HepG2 (cell line): ENCODE measurements around the gene TMPO. TPM values are rescaled to one million over a fixed set of nuclear protein-coding genes. Genes with fewer than 3 reads are reported as not detected.

Experiments used
- DNMT1 ChIP-seq: sonication (generic); formaldehyde crosslinking; IDR thresholded peaks from 2 replicates; pipeline ENCODE4 v1.5.1; 2020; ENCODE audit warnings: mild to moderate bottlenecking, missing genetic modification reagents
- GATAD2A ChIP-seq: IDR thresholded peaks from 2 replicates; pipeline ENCODE4 v1.6.1; 2016
- GTF2F1 ChIP-seq: fragments of 150-350 bp; IDR thresholded peaks from 2 replicates; pipeline ENCODE4 v1.6.1; 2014; ENCODE audit warnings: low read length
- HOXA9 ChIP-seq: sonication (generic); formaldehyde crosslinking; IDR thresholded peaks from 2 replicates; pipeline ENCODE4 v1.8.1; 2022; ENCODE audit warnings: missing genetic modification reagents, mild to moderate bottlenecking, moderate library complexity, borderline replicate concordance
- MLLT10 ChIP-seq: sonication (generic); formaldehyde crosslinking; IDR thresholded peaks from 2 replicates; pipeline ENCODE4 v1.4.0; 2020; ENCODE audit warnings: missing genetic modification reagents
- SALL1 ChIP-seq: sonication (generic); formaldehyde crosslinking; IDR thresholded peaks from 2 replicates; pipeline ENCODE4 v1.8.0; 2022; ENCODE audit warnings: mild to moderate bottlenecking, missing genetic modification reagents
- SNAPC2 ChIP-seq: sonication (generic); formaldehyde crosslinking; IDR thresholded peaks from 2 replicates; pipeline ENCODE4 v1.8.1; 2022; ENCODE audit warnings: mild to moderate bottlenecking, missing genetic modification reagents
- SYNCRIP ChIP-seq: fragments of 200-400 bp; formaldehyde crosslinking; IDR thresholded peaks from 2 replicates; pipeline ENCODE4 v1.6.1; 2018; ENCODE audit warnings: mild to moderate bottlenecking, low read depth, low read length; ENCODE audit not compliant: insufficient read depth
- TMF1 ChIP-seq: sonication (generic); formaldehyde crosslinking; IDR thresholded peaks from 2 replicates; pipeline ENCODE4 v1.8.1; 2022; ENCODE audit warnings: low read depth, missing genetic modification reagents
- YY1 ChIP-seq: IDR thresholded peaks from 2 replicates; pipeline ENCODE4 v1.6.1; 2011; ENCODE audit warnings: low read length, low read depth, moderate library complexity, mild to moderate bottlenecking; ENCODE audit not compliant: insufficient read depth, insufficient replicate concordance
- ZBTB21 ChIP-seq: sonication (generic); formaldehyde crosslinking; IDR thresholded peaks from 2 replicates; pipeline ENCODE4 v1.4.0; 2020; ENCODE audit warnings: missing genetic modification reagents
- ZBTB25 ChIP-seq: IDR thresholded peaks from 2 replicates; pipeline ENCODE4 v1.6.1; 2018; ENCODE audit warnings: missing genetic modification reagents
- ZBTB42 ChIP-seq: sonication (generic); formaldehyde crosslinking; IDR thresholded peaks from 2 replicates; pipeline ENCODE4 v1.5.0; 2020; ENCODE audit warnings: mild to moderate bottlenecking, missing genetic modification reagents
- ZNF17 ChIP-seq: sonication (generic); formaldehyde crosslinking; IDR thresholded peaks from 2 replicates; pipeline ENCODE4 v1.5.0; 2020; ENCODE audit warnings: mild to moderate bottlenecking, missing genetic modification reagents
- ZNF24 ChIP-seq: fragments of 450-650 bp; IDR thresholded peaks from 2 replicates; pipeline ENCODE4 v1.6.1; 2017; ENCODE audit warnings: antibody characterized with exemption, mild to moderate bottlenecking
- ZNF317 ChIP-seq: sonication (generic); formaldehyde crosslinking; IDR thresholded peaks from 2 replicates; pipeline ENCODE4 v1.5.0; 2020; ENCODE audit warnings: mild to moderate bottlenecking, missing genetic modification reagents
- ZNF558 ChIP-seq: sonication (generic); formaldehyde crosslinking; IDR thresholded peaks from 2 replicates; pipeline ENCODE4 v1.9.0; 2022; ENCODE audit warnings: mild to moderate bottlenecking, missing genetic modification reagents, borderline replicate concordance
- ZNF570 ChIP-seq: sonication (generic); formaldehyde crosslinking; IDR thresholded peaks from 2 replicates; pipeline ENCODE4 v1.4.0; 2020; ENCODE audit warnings: mild to moderate bottlenecking, missing genetic modification reagents, borderline replicate concordance
- ZNF660 ChIP-seq: sonication (generic); formaldehyde crosslinking; IDR thresholded peaks from 2 replicates; pipeline ENCODE4 v1.5.1; 2020; ENCODE audit warnings: mild to moderate bottlenecking, low read depth, missing genetic modification reagents, borderline replicate concordance
- ZNF788 ChIP-seq: sonication (generic); formaldehyde crosslinking; IDR thresholded peaks from 2 replicates; pipeline ENCODE4 v1.5.0; 2020; ENCODE audit warnings: mild to moderate bottlenecking, missing genetic modification reagents, borderline replicate concordance
- ZNF816 ChIP-seq: sonication (generic); formaldehyde crosslinking; IDR thresholded peaks from 2 replicates; pipeline ENCODE4 v1.8.0; 2022; ENCODE audit warnings: missing genetic modification reagents, mild to moderate bottlenecking, borderline replicate concordance
- ZNF878 ChIP-seq: sonication (generic); formaldehyde crosslinking; IDR thresholded peaks from 2 replicates; pipeline ENCODE4 v1.8.1; 2023; ENCODE audit warnings: mild to moderate bottlenecking, missing genetic modification reagents, moderate library complexity
- polyA plus RNA-seq, 8 experiments: library from polyadenylated mRNA; depleted of rRNA in 3 of 8; stranded (reverse) in 7 of 8; unstranded in 1 of 8; fragments of >200 nt; fragmentation: Illumina TruSeq in 4 of 8; extraction: Trizol in 4 of 8; gene quantifications; 2 replicates each; pipeline versions ENCODE4 v1.2.1 to v1.2.3, GENCODE V29; 2011 to 2016; ENCODE audit warnings: low read depth in 4 of 8, missing spikeins in 1 of 8, mixed read lengths in 1 of 8; ENCODE audit not compliant: insufficient read depth in 1 of 8
- total RNA-seq, 5 experiments: library from RNA; depleted of rRNA; stranded (reverse); fragments of >200 nt; fragmentation: Illumina TruSeq; extraction: Trizol; gene quantifications; 2 replicates each; pipeline ENCODE4 v1.2.3, GENCODE V29; 2016; ENCODE audit warnings: low read depth in 1 of 5
- TF ChIP-seq, protein P1 (sequence below): sonication (generic); formaldehyde crosslinking; IDR thresholded peaks from 2 replicates; pipeline ENCODE4 v1.4.0; 2020; ENCODE audit warnings: missing genetic modification reagents
- TF ChIP-seq, protein P2 (sequence below): sonication (generic); formaldehyde crosslinking; IDR thresholded peaks from 2 replicates; pipeline ENCODE4 v1.4.0; 2020; ENCODE audit warnings: missing genetic modification reagents, borderline replicate concordance

The TMPO gene
- total and polyA plus RNA-seq, 2 of the 13 experiments (the other 11 are each of a cell fraction or from before 2014, with no cell fraction given): 24.2 to 167 TPM

DNA sequence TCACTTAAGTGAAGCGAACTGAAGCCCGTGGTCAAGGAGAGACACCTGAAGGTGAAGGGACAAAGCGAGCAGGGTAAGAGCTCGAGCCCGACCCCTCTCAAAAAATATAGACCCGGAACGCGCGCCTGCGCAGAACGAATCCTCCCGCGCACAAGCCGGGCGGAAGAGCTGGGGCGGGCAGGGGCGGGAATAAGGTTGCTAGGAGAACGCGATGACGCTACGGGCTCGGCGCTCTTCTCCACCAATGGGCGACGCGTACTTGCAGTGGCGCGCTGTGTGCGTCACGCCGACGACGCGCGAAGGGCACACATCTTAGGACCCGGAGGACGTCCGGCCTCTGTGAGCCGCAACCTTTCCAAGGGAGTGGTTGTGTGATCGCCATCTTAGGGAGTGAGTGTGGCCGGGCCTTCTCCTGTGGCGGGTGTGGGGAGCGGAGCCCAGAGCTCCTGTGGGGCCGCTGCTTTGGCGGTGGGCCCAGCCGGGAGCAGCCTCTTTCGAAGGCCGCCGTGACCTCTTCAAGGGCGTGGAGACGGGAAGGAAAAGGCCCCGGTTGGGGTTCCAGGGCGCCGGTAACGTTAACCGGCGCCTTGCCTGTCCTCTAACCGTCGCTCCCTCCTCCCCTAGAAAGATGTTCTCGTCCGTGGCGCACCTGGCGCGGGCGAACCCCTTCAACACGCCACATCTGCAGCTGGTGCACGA, 78.1 kb downstream of the TMPO start, which contains the start of gene SLC25A3 (continued):
- TF ChIP-seq, protein P1, sequence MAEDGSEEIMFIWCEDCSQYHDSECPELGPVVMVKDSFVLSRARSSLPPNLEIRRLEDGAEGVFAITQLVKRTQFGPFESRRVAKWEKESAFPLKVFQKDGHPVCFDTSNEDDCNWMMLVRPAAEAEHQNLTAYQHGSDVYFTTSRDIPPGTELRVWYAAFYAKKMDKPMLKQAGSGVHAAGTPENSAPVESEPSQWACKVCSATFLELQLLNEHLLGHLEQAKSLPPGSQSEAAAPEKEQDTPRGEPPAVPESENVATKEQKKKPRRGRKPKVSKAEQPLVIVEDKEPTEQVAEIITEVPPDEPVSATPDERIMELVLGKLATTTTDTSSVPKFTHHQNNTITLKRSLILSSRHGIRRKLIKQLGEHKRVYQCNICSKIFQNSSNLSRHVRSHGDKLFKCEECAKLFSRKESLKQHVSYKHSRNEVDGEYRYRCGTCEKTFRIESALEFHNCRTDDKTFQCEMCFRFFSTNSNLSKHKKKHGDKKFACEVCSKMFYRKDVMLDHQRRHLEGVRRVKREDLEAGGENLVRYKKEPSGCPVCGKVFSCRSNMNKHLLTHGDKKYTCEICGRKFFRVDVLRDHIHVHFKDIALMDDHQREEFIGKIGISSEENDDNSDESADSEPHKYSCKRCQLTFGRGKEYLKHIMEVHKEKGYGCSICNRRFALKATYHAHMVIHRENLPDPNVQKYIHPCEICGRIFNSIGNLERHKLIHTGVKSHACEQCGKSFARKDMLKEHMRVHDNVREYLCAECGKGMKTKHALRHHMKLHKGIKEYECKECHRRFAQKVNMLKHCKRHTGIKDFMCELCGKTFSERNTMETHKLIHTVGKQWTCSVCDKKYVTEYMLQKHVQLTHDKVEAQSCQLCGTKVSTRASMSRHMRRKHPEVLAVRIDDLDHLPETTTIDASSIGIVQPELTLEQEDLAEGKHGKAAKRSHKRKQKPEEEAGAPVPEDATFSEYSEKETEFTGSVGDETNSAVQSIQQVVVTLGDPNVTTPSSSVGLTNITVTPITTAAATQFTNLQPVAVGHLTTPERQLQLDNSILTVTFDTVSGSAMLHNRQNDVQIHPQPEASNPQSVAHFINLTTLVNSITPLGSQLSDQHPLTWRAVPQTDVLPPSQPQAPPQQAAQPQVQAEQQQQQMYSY (CRISPR knock-in tag): no peak
- TF ChIP-seq TMF1 (CRISPR knock-in tag) (peak; percentile 85; the same call in 1 of the 2 replicates), ZBTB21 (CRISPR knock-in tag) (peak; percentile 96), ZNF17 (CRISPR knock-in tag) (no peak), GTF2F1 (peak; percentile 66; the same call in 1 of the 2 replicates), ZNF570 (CRISPR knock-in tag) (no peak), ZNF878 (no peak), ZNF558 (no peak), DNMT1 (CRISPR knock-in tag) (no peak; the same call in 1 of the 2 replicates), GATAD2A (CRISPR knock-in tag) (peak; percentile 40; the same call in 1 of the 2 replicates), YY1 (peak; percentile 89), ZBTB42 (peak; percentile 78; the same call in 1 of the 2 replicates), HOXA9 (CRISPR knock-in tag) (no peak; the same call in 1 of the 2 replicates), SNAPC2 (0 out of 2 replicates have a peak, but pooled peaks have one; percentile 41), ZNF816 (CRISPR knock-in tag) (0 out of 2 replicates have a peak, but pooled peaks have one; percentile 72), ZBTB25 (peak; percentile 77; the same call in 1 of the 2 replicates), MLLT10 (CRISPR knock-in tag) (no peak), ZNF24 (no peak), ZNF317 (peak; percentile 21; the same call in 1 of the 2 replicates), SYNCRIP (no peak), ZNF788 (CRISPR knock-in tag) (peak; percentile 75; the same call in 1 of the 2 replicates), ZNF660 (CRISPR knock-in tag) (0 out of 2 replicates have a peak, but pooled peaks have one; percentile 30), SALL1 (CRISPR knock-in tag) (peak; percentile 68)
- TF ChIP-seq, protein P2, sequence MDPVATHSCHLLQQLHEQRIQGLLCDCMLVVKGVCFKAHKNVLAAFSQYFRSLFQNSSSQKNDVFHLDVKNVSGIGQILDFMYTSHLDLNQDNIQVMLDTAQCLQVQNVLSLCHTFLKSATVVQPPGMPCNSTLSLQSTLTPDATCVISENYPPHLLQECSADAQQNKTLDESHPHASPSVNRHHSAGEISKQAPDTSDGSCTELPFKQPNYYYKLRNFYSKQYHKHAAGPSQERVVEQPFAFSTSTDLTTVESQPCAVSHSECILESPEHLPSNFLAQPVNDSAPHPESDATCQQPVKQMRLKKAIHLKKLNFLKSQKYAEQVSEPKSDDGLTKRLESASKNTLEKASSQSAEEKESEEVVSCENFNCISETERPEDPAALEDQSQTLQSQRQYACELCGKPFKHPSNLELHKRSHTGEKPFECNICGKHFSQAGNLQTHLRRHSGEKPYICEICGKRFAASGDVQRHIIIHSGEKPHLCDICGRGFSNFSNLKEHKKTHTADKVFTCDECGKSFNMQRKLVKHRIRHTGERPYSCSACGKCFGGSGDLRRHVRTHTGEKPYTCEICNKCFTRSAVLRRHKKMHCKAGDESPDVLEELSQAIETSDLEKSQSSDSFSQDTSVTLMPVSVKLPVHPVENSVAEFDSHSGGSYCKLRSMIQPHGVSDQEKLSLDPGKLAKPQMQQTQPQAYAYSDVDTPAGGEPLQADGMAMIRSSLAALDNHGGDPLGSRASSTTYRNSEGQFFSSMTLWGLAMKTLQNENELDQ (CRISPR knock-in tag): no peak
